Glomerular visceral epithelial cell (primary cell): Measurements from ENCODE around the gene WHRN.

Experiments
- DNase-seq: peaks from one replicate; pipeline ENCODE4 v3.0.0-alpha.2; 2016; ENCODE audit errors: extremely low spot score

The WHRN gene

DNA sequence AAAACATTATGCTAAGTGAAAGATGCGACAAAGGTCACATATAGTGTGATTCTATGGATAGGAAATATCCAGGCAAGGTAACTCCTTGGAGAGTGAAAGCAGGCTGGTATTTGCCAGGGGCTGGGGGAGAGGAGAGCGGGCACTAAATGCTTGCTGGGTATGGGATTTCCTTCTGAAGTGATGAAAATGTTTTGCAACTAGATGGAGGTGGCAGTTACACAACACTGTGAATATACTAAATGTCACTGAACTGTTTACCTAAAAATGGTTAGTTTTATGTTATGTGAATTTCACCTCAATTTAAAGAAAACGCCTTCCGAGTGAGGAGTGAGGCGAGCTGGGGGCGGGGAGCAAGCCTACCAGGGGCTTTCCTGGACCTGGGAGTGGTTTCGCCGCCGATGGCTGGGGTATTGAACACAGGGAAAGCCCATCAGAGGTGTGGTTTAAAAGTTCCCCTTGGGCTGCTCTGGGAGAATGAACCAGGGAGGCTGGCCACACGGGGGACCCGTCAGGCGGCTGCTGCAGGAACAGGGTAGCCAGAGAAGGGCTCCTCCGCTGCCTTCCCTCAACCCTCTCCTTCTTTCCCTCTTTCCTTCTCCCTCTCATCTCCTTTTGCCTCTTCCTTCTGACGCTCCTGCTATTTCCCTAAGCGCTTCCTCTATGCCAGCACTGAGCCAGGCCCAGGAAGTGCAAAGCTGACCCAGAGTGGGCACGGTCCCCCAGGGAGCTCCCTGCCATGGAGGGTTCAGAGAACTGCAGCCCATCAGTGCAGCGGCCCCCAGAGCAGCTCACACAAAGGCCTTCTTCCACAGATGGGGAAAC, 122.4 kb downstream of the WHRN start:
- DNase-seq = no peak

DNA sequence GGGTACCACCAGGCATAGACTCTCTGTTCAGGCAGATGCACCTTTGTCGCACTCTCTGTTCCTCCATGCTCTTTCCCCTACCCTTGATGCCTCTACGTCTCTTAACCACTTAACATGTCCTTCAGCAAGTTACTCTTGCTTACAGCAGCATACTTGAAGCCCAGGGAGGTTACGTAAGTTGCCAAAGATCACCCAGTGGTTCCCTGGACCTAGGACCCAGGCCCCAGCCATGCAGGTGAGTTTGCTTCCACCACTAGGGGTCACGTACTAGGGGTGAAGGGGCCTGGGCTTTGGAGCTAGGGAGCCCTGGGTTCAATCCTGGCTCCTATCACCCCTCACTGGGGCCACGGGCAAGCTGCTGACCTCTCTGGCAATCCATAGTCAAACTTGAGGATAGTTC, 126.4 kb downstream of the WHRN start:
- no peak for DNase-seq

DNA sequence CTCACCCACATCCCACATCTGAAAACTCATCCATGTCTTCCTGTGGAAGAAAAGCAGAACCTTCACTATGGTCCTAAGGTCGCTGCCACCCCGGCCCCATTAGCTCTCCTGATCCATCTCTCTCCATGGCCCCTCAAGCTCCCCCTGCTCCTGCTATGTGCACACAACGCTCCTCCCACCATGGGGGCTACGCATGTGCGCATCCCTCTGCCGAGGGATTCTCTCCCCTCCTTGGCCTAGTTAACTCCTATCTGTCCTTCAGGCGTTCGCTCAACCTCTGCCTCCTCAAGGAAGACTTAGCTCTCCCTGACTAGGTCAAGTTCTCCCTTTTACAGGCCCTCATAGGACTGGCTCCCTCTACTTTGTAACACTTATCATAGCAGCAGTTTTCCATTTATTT, 127.3 kb downstream of the WHRN start:
- no peak for DNase-seq

DNA sequence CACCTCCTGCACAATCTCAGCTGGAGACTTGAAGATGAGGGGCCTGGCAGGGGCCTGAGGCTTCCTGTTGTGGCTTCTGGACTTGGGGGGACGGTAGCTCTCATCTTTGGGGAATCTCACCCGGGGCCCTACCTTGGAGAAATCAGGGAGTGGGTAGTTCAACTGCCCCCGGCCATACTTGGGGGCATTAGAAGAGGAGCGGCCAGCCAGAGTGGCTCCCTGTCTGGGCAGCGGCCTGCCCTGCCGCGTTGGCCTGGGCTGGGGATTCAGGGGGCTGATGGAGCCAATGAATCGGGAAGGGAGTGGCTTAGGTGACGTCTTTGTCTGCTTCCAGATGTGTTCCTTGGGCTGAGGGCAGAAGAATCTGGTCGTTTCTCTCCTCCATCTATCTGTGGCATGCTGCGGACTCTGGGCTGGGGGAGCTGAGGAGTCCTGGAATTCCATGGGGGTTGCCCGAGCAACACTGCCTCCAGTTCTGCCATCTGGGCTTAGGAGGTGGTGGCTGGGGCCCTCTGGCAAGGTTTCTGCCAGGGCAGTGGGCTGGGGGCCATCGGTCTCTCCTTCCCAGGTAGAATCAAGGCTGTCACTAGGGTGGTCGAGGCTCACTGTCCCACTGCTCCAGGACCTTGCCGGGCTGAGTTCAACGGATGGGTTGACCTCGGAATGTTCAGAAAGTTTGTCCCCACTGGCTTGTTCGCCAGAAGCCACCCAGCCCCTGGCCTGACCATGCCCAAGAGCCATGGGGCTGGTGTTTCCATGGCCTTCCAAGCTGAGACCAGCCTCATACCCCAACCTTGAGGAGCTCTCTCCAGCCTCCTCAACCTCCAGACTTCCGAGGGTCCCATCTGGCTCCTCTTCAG, 128.5 kb downstream of the WHRN start:
- no peak for DNase-seq

DNA sequence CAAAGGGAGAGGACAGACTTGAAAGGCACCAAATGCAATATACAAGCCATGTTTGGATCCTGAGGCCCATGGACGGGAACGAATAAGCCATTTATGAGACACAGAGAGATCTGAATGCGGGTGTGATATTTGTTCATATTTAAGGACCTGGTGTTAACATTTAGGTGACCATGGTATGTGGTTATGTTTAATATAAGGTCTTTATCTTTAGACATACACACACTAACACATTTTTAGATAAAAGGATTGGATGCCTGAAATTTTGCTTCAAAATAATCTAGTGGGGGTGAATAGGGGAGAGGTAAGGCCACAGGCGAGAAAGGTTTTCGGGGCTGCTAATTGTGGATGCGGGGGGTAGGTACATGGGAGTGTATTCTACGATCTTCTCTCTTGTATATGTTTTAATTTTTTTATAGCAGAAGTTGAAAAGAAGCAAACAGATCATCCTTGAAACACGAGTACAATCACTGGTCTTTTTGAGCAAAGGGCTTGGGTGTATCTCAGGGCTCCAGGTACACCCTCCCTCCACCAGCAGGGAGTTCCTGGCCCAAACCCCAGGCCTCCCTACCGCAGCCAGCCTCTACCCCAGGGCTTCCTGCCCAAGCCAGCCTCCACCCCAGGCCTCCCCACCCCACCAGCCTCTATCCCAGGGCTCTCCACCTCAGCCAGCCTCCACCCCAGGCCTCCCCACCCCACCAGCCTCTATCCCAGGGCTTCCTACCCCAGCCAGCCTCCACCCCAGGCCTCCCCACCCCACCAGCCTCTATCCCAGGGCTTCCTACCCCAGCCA, 129.7 kb downstream of the WHRN start:
- no peak for DNase-seq

DNA sequence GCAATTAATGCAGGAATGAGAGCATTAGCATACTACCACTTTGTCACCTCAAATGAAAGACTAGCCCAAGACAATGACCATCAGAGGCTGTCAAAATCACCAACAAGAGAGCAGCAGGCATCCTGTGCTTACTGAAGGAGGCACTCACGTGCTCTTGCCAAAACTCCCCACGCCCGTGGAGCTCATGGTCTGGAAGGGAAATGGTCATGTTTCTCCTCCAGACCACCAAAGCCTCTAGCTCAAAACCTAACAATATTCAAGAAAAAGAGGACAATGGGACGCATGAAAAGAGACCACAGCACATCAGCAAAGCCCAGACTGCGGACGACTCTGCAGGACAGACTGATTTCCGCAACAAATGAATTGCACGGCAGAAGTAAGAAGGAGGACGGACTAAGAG, 130.3 kb downstream of the WHRN start:
- no peak for DNase-seq

DNA sequence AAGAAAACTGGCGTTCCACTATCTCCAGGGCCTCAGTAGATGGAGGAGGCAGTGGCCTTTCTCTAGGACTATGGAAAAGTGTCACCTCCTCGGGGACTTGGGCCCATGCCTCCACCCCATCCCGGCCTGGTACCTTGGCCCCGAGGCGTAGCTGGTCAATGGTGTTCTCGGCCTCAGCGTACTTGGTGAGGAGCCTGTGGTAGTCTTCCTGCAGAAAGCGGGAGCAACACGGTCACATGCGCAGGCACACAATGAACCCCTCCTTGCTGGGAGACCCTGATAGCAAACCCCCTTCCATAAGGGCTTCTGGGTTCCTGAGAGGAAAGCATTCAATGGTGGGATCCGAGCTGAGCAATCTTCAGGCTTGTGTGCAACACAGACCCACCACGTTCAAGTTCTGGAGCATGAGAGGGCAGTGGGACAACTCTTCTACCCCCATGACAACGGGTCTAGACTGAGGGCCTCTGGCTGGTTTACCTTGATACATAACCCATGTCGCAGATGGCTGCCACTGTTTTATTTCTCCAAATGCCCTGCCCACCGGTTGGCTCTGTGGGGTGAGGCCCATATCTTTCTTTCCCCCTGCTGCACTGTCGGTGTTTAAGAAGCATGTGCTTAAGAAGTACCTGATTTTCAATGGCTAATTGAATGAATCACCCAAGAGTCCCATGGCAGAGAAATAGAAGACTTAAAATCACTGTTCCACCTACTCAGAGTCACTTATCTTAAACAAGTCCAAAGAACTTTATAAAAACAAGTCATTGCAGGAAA, 131.1 kb downstream of the WHRN start:
- DNase-seq = no peak

DNA sequence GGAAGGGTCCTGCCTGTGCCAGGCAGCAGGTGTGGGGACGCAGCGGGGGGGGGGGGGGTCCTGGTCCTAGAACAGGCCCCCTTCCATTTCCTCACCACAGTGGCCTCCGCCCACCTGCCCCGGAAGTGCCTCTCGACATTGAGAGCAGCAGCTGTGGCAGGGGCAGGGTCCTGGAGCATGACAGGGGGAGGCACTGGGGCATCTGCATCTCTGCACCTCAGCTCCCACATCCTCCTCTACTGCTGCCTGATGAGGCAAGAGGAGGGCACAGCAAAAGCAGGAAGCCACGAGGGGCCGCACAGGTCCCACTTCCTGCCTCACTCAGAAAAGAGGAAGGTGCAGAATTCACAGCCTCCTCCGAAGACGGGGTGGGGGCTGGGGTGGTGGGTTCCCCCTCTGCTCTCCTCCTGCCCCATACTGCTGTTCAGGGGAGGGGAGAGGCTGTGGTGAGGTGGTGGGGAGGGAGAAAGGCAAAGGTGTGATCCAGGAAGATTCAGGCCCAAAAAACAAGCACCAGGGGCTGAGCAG, 132.3 kb downstream of the WHRN start:
- peak; percentile 65 for DNase-seq

DNA sequence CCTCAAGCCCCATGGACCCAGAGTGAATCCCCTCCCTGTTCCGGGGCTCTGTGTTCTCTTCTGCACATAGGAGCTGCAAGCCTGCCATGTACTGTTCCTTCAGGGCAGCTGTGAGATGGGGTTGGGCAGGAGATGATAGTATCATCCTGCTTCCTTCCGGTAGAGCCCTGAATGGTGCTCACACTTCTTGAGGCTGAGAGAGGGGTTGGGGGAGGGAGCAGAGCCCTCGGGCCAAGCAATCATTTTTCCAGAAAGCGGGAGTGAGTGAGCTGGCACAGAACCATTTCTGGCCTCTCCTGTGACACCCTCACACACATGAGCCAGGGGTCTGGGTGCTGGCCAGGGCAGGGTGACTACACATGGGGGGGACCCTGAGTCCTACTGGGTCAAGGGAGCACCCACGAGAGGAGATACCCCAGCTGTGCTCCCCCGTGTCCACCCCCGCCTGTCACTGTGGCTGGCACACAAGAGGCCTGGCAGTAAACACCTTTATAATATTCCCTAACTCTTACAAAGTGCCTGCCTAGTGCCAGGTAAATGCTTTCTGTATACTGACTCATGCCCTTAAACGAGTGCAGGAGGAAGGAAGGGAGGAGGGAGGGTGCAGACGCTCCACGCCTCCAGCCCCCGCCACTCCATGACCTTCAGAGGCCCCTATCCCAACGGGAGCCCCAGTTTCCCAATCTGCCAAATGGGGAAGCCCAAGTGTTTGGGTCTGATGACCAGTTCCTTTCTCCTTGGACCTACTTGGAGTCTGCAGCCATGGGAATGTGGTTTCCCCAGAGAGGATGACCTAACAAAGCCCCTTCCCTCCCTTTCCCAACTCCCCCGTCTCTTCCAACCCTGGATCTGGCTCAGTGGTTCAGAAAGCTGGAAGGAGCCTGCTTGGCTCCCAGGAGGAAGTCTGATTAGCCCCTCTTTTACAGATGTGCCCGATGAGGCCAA, 133.0 kb downstream of the WHRN start:
- peak; percentile 79 for DNase-seq

DNA sequence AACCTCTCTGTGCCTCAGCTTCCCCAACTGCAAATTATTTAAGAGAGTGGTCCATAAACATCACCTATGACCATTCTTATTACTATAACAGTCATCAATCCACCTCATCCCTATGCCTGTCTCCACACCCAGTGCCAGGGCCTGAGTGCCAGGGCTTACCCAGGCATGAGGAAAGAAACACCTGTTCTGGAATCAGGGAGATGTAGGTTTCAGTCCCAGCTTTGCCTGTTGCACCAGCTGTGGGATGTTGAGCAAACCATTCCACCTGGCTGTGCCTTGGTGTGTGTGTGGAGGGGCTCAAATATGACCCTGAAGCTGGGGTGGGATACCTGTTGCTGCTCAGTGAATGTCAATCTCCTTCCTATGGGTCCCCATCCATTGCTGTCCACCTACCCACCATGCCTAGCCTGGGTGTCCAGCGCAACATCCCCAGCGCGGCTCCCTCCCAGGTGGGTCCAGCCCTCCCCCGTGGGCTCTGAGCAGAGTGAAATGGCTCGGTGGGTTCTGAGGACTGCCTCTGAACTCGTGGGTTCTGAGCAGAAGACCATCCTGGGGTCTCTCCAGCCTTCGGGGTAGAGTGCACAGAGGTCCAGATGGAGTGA, 133.8 kb downstream of the WHRN start:
- no peak for DNase-seq

DNA sequence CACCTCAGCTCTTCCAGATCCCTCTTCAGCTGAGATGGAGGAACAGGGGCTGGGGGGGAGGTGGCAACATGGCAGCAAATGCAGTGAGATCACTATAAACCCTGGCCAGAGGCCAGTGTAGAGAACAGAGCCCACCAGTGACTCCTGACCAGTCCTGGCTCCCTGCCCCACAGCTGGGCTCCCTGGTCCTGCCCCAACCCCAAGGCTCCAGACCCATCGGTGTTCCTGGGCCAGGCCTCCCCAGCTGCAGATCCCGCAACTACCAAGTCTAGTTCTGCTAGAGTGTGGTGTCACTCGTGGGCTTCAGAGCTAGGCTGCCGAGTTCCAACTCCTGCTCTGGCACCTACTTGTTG, 134.3 kb downstream of the WHRN start:
- DNase-seq = no peak

DNA sequence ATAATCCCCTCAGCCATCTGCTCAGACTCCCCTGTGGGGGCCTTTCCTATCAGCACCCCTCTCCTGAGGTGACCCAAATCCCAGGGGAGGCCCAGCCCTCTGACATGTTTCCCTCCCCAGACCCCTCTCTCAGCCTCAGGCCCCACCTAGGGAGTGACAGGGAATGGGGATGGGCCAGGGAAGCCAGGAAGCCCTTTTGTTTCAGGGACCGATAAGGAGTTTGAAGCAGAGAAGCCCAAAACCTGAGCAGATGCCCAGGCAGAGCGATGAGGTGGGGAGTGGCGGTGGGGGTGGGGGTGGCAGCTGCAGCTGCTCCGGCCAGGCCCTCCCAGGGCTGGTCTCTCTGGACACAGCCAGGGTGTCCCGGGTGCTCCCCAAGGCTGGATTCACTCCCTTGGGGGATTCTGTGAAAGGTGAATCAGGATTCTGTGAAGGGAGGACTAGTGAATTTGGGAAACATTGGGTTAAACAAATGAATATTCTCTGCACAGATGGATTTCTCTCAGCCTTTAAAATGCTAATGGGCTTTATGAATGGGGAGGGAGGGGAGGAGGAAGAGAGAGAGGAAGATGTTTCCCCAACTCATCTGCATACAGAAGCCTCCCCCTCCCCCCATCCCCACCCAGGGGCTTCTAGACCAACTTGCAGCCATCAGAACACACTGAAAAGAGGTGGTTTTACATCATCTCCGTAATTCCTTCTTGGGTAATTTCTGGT, 134.9 kb downstream of the WHRN start:
- no peak for DNase-seq

DNA sequence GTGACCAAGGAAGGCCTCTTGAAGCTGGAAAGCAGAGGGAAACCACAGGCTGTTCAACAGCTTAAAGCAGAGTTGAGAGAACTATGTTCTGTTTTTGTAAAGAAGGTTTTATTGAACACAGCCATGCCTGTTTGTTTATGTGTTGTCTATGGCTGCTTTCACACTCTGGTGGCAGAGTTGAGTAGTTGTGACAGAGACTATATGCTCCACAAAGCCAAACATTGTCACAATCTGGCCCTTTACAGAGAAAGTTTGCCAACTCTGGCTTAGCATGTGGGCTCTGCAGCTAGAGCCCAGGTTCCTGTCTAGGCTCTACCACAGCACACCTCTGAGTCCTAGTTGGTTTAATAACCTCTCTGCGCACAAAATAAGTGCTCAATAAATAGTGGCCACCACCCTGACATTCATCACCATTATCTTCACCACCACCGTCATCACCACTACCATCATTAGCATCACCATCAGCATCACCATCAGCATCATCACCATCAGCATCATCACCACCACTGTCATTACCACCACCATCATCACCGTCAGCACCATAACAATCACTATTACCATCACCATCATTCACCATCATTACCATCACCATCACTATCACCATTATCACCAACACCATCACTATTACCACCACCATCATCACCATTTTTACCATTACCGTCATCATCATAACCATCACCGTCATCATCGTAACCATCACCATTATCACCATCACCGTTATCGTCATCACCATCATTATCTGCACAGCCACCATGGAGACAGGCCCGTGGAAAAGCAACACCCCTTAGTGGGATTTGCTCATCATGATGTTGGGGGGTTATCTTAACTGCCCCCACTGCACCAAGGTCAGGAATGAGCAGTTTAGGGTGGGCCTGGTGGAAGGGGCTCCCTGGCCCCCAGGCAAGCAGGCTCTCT, 135.8 kb downstream of the WHRN start:
- DNase-seq = no peak

DNA sequence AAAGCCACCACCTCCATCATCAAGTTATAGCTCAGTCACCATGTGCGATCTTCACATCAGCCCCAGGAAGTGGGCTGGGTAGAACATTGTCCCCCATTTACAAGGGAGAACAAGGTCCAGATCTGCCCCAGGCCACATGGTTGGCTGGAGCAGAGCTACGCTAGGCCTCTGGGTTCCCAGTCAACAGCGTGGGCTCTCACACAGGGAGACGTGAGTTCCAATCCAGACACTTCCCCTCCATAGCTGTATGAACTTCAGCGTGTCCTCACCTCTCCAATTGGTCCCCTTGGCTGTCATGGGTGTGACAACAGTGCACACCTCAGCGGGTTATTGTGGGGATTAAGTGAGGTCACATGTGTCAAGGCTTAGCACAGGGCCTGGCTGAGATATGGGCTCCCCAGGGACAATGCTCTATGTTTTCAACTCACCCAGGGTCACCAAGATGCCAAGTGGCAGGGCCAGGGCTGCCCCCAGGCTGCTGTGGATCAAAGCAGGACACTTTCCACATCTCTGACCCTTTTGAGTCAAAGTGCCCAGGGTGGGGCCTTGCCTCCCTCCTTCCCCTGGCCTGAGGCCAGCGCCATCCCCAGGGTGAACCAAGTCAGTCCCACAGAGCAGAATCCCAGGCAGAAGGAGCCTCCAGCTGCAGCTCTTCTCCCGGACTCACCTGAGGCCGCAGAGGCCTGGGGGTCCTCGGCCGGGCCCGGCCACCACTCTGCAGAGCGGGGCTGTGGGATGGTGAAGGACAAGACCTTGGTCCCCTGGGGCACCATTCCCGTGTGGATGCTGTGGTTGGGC, 137.3 kb downstream of the WHRN start:
- no peak for DNase-seq

DNA sequence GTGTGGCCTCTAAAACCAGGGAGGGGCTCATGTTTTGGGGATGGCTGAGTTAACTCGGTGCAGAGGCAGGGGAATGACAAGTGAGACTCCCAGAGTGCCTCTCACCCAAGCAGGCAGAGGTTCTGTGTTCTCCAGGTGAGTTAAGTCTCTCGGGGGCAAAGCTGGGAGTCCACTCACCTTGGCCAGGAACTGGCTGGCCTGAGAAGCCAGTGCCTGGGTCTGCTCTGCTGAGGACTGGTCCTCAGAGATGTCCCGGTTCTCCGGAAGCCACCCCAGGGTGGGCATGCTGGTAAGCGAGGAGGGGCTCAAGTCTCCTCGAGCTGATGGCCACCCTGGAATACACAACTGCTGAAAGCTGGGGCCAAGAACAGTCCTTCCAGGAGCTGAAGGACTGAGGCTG, 137.9 kb downstream of the WHRN start:
- DNase-seq = no peak

DNA sequence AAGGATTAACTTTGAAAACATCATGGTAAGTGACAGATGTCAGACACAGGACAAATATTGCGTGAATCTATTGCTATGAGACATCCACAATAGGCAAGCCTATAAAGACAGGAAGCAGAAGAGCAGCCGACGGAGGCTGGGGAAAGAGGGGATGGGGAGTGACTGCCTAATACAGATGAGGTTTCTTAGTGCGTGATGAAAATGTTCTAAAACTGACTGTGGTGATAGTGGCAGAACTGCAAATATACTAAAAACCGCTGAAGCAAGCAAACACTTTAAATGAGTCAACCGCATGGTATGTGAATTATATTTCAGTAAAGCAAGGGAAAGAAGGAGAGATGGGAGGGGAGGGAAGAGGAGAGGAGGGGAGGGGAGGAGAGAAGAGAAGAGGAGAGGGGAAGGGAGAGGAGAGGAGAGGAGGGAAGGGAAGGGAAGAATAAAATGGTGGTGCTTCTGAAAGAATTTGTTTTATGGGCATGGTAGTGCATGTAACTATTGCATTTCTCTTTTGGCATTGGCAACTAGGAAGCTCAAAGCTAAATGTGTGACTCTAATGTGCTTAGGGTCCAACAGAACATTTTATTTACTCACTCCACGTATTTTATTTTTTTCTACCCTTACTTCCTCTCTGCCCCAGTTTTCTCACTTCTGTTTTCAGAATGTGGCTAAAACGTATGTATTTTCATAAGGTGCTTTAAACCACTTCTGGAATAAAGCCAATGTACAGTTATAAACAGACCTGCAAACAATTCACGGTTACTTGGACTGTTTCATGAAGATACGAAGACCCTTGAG, 138.7 kb downstream of the WHRN start:
- DNase-seq = peak; percentile 94
